ENCODE results near the gene IFT25.
"Not testable (repeated sequence)": the region's sequence is repeated elsewhere in the genome, so short reads cannot be mapped to it uniquely, and the experiment has no call there.

Gene IFT25

GRCh38 chr1:53881853-53882252 is 63.6 kb downstream of the IFT25 start:
- not testable (repeated sequence) for DNase-seq

GRCh38 chr1:53878492-53879105 is 66.9 kb downstream of the IFT25 start:
- DNase-seq = no peak

- not testable (repeated sequence) for DNase-seq
These were observed 70.3 kb downstream of the IFT25 start for GRCh38 chr1:53875150-53875549.

GRCh38 chr1:53871773-53872484 is 73.6 kb downstream of the IFT25 start:
- no peak for DNase-seq
